Upper lobe of left lung (tissue), 4 donors: ENCODE data around the gene KCNN4.

Experiments used
- EP300 ChIP-seq, 4 donors: sonication (generic); formaldehyde crosslinking; IDR thresholded peaks; one replicate each; pipeline ENCODE4 v1.5.1; 2017; ENCODE audit warnings: antibody characterized with exemption in 4 of 4, control low read depth in 2 of 4
- POLR2A ChIP-seq, 4 donors: fragments of 450-650 bp; IDR thresholded peaks; one replicate each; pipeline ENCODE4 v1.5.1; 2016 to 2017; ENCODE audit warnings: antibody characterized with exemption in 4 of 4, mild to moderate bottlenecking in 2 of 4
- POLR2AphosphoS5 ChIP-seq, 2 donors: sonication (generic); formaldehyde crosslinking; IDR thresholded peaks; one replicate each; pipeline ENCODE4 v1.5.1; 2017; ENCODE audit warnings: antibody characterized with exemption in 2 of 2
- TF ChIP-seq, protein P1 (sequence below), 6 experiments: fragments of 450-650 bp in 4 of 6; fragments of 200-600 bp in 2 of 6; sonication (generic) in 2 of 6; IDR thresholded peaks; one replicate each; pipeline ENCODE4 v1.5.1; 2016 to 2019; ENCODE audit warnings: antibody characterized with exemption in 6 of 6

DNA sequence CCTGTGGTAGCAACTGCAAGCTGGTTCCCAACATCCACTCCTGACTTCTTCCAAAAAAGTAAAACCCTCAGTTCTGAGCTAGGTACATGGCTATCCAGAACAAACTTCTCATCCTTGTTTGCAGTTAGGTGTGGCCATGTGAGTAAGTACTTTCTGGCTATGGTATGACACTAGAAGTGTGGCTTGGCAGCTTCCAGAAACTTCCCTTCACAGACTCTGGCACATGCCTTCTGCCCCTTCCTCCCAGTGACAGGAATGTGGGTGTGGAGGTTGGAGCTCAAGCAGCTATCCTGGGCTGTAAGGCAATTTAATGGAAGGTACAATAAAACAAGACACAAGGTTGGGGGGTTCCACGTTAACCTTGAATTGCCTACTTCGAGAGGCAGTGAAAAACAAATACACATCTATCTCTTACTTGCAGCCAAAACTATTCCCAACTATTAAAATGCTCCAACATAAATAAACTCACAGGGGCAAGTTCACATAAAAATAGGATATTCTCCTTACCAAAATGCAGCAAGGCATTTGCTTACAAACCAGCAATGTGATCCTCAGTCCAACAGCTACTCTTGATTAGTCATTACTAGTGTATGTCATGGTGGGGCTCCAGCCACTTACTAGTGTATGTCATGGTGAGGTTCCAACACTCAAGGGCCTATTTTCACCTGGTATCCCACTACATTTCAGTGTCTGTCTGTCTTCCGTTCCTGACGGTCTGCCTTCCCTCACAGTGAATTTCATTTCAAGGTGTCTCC lies 29.1 kb downstream of the KCNN4 start:
- TF ChIP-seq, protein P1, sequence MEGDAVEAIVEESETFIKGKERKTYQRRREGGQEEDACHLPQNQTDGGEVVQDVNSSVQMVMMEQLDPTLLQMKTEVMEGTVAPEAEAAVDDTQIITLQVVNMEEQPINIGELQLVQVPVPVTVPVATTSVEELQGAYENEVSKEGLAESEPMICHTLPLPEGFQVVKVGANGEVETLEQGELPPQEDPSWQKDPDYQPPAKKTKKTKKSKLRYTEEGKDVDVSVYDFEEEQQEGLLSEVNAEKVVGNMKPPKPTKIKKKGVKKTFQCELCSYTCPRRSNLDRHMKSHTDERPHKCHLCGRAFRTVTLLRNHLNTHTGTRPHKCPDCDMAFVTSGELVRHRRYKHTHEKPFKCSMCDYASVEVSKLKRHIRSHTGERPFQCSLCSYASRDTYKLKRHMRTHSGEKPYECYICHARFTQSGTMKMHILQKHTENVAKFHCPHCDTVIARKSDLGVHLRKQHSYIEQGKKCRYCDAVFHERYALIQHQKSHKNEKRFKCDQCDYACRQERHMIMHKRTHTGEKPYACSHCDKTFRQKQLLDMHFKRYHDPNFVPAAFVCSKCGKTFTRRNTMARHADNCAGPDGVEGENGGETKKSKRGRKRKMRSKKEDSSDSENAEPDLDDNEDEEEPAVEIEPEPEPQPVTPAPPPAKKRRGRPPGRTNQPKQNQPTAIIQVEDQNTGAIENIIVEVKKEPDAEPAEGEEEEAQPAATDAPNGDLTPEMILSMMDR (IDR thresholded peaks at IDR 0.05) = no peak
- no peak for TF ChIP-seq EP300 (IDR thresholded peaks at IDR 0.05)
- TF ChIP-seq POLR2AphosphoS5 (IDR thresholded peaks at IDR 0.05) = no peak
- TF ChIP-seq POLR2A (IDR thresholded peaks at IDR 0.05) = no peak
